Mesenchymal stem cell (in vitro differentiated cells and primary cell): ENCODE results near the gene CAMTA1.

Source experiments
- DNase-seq: peaks from one replicate; pipeline ENCODE4 v3.0.0-alpha.2; 2013
- H2AFZ ChIP-seq: one replicate; pipeline ENCODE4 v1.6.1; 2013; ENCODE audit warnings: low read depth, mild to moderate bottlenecking, control low read depth, inconsistent platforms, low read length, moderate library complexity
- H2AK5ac ChIP-seq: 2 replicates; pipeline ENCODE4 v1.6.1; 2013; ENCODE audit warnings: low read length, moderate library complexity, mild to moderate bottlenecking, inconsistent platforms; ENCODE audit not compliant: severe bottlenecking
- H2BK120ac ChIP-seq: one replicate; pipeline ENCODE4 v1.6.1; 2013; ENCODE audit warnings: low read depth, mild to moderate bottlenecking, inconsistent platforms, low read length, moderate library complexity
- H2BK12ac ChIP-seq, 2 experiments: one replicate each; pipeline ENCODE4 v1.6.1; 2013; ENCODE audit warnings: inconsistent platforms in 2 of 2, low read length in 2 of 2, mild to moderate bottlenecking in 2 of 2, moderate library complexity in 2 of 2, control low read depth in 1 of 2
- H2BK15ac ChIP-seq: one replicate; pipeline ENCODE4 v1.6.1; 2013; ENCODE audit warnings: mild to moderate bottlenecking, low read depth, inconsistent platforms; ENCODE audit not compliant: poor library complexity, severe bottlenecking
- H2BK5ac ChIP-seq: 2 replicates; pipeline ENCODE4 v1.6.1; 2013; ENCODE audit warnings: low read depth, mild to moderate bottlenecking, low read length, control low read depth, inconsistent platforms; ENCODE audit not compliant: poor library complexity, severe bottlenecking
- H3K14ac ChIP-seq, 2 experiments: one replicate each; pipeline ENCODE4 v1.6.1; 2013; ENCODE audit warnings: inconsistent platforms in 2 of 2, low read length in 2 of 2, control low read depth in 1 of 2, mild to moderate bottlenecking in 1 of 2, moderate library complexity in 1 of 2
- H3K18ac ChIP-seq, 2 experiments: one replicate each; pipeline ENCODE4 v1.6.1; 2013; ENCODE audit warnings: inconsistent platforms in 2 of 2, low read length in 2 of 2, control low read depth in 1 of 2, low read depth in 1 of 2, mild to moderate bottlenecking in 1 of 2
- H3K23ac ChIP-seq, 2 experiments: one replicate each; pipeline ENCODE4 v1.6.1; 2013; ENCODE audit warnings: inconsistent platforms in 2 of 2, low read length in 2 of 2, mild to moderate bottlenecking in 2 of 2, moderate library complexity in 2 of 2, control low read depth in 1 of 2
- H3K27ac ChIP-seq: 2 replicates; pipeline ENCODE4 v1.5.1; 2013; ENCODE audit warnings: mild to moderate bottlenecking, moderate library complexity, low read length, control low read depth, inconsistent platforms; ENCODE audit not compliant: poor library complexity, severe bottlenecking
- H3K27me3 ChIP-seq, 2 experiments: 2 replicates each; pipeline versions ENCODE4 v1.6.1 to v1.7.0; 2013; ENCODE audit warnings: low read length in 2 of 2, mild to moderate bottlenecking in 2 of 2, moderate library complexity in 2 of 2, control low read depth in 1 of 2, inconsistent platforms in 1 of 2; ENCODE audit not compliant: control insufficient read depth in 1 of 2, insufficient read depth in 1 of 2
- H3K36me3 ChIP-seq, 2 experiments: 2 replicates each; pipeline versions ENCODE4 v1.6.1 to v1.7.0; 2013; ENCODE audit warnings: low read length in 2 of 2, control low read depth in 1 of 2, inconsistent platforms in 1 of 2, low read depth in 1 of 2, mild to moderate bottlenecking in 1 of 2; ENCODE audit not compliant: insufficient read depth in 2 of 2, control insufficient read depth in 1 of 2
- H3K4ac ChIP-seq, 2 experiments: one replicate each; pipeline ENCODE4 v1.6.1; 2013; ENCODE audit warnings: inconsistent platforms in 2 of 2, low read length in 2 of 2, mild to moderate bottlenecking in 2 of 2, moderate library complexity in 2 of 2, control low read depth in 1 of 2, low read depth in 1 of 2
- H3K4me1 ChIP-seq: 2 replicates; pipeline ENCODE4 v1.6.1; 2013; ENCODE audit warnings: low read depth, low read length, control low read depth; ENCODE audit not compliant: control insufficient read depth, insufficient read depth
- H3K4me2 ChIP-seq: 2 replicates; pipeline ENCODE4 v1.6.1; 2013; ENCODE audit warnings: low read length, mild to moderate bottlenecking, inconsistent platforms; ENCODE audit not compliant: poor library complexity, severe bottlenecking
- H3K4me3 ChIP-seq, 2 experiments: 2 replicates each; pipeline versions ENCODE4 v1.5.1 to v1.7.0; 2013; ENCODE audit warnings: low read length in 2 of 2, mild to moderate bottlenecking in 2 of 2, control low read depth in 1 of 2, low read depth in 1 of 2; ENCODE audit not compliant: insufficient read depth in 1 of 2
- H3K79me1 ChIP-seq: replicated peaks from 2 replicates; pipeline ENCODE4 v1.6.1; 2013; ENCODE audit warnings: mild to moderate bottlenecking, control low read depth, low read length, inconsistent platforms; ENCODE audit not compliant: poor library complexity, severe bottlenecking
- H3K9ac ChIP-seq: 2 replicates; pipeline ENCODE4 v1.7.0; 2013; ENCODE audit warnings: mild to moderate bottlenecking, low read length, moderate library complexity
- H3K9me3 ChIP-seq: 2 replicates; pipeline ENCODE4 v1.7.0; 2013; ENCODE audit warnings: mild to moderate bottlenecking, low read length; ENCODE audit not compliant: control insufficient read depth
- H4K8ac ChIP-seq: one replicate; pipeline ENCODE4 v1.6.1; 2013; ENCODE audit warnings: inconsistent platforms, mild to moderate bottlenecking, low read length, moderate library complexity
- H4K91ac ChIP-seq: one replicate; pipeline ENCODE4 v1.6.1; 2013; ENCODE audit warnings: mild to moderate bottlenecking, low read length, inconsistent platforms
- WGBS: methylation state at CpG from one replicate; pipeline ENCODE4 v1.1.7; 2013; ENCODE audit warnings: mixed read lengths; 5-methylcytosine and 5-hydroxymethylcytosine counted together

CAMTA1 gene

GRCh38 chr1:6898974-6899539 lies 113.8 kb downstream of the CAMTA1 start:
- Histone ChIP-seq H4K91ac (no peak overlapping the region), H3K27me3 (no peaks in the 10 kb centered on the region), H3K23ac (no peak overlapping the region), H2BK12ac (no peak overlapping the region), H3K18ac (no peak overlapping the region), H3K4me1 (no peaks in the 10 kb centered on the region), H2AK5ac (no peak overlapping the region), H3K14ac (no peak overlapping the region), H3K9me3 (no peaks in the 10 kb centered on the region), H2BK15ac (no peak overlapping the region), H3K4me2 (no peak overlapping the region), H4K8ac (no peak overlapping the region), H3K36me3 (peaks cover 0 to 3% of the 10 kb centered on the region in 2 experiments), H2AFZ (no peak overlapping the region), H2BK120ac (no peak overlapping the region), H3K4ac (no peak overlapping the region), H3K79me1 (peaks cover 17% of the 10 kb centered on the region), H3K9ac (no peak overlapping the region), H2BK5ac (no peak overlapping the region), H3K4me3 (no peak overlapping the region), H3K27ac (no peak overlapping the region)
- WGBS: 97% methylated on average over 5 of the region's 7 CpGs
- peak; percentile 32 for DNase-seq

- peaks cover 17% of the 10 kb centered on the region for H3K79me1 ChIP-seq
- H2BK5ac ChIP-seq: no peak overlapping the region
- H3K9ac ChIP-seq: no peak overlapping the region
- no peak overlapping the region for H3K18ac ChIP-seq
- no peak overlapping the region for H2AK5ac ChIP-seq
- H3K4me2 ChIP-seq: no peak overlapping the region
- no peak overlapping the region for H4K8ac ChIP-seq
- no peaks in the 10 kb centered on the region for H3K4me1 ChIP-seq
- no peak overlapping the region for H3K4me3 ChIP-seq
- peaks cover 0 to 3% of the 10 kb centered on the region in 2 experiments for H3K36me3 ChIP-seq
- DNase-seq: no peak
- no peak overlapping the region for H3K27ac ChIP-seq
- no peak overlapping the region for H3K4ac ChIP-seq
- no peak overlapping the region for H2BK15ac ChIP-seq
- no peaks in the 10 kb centered on the region for H3K27me3 ChIP-seq
- no peak overlapping the region for H4K91ac ChIP-seq
- no peaks in the 10 kb centered on the region for H3K9me3 ChIP-seq
- H3K23ac ChIP-seq: no peak overlapping the region
- H3K14ac ChIP-seq: no peak overlapping the region
- WGBS: 94% methylated on average over 4 of the region's 4 CpGs
- no peak overlapping the region for H2BK12ac ChIP-seq
- no peak overlapping the region for H2AFZ ChIP-seq
- H2BK120ac ChIP-seq: no peak overlapping the region
Observed at GRCh38 chr1:6899621-6900020, 114.4 kb downstream of the CAMTA1 start.

- WGBS: 92% methylated on average over 2 of the region's 2 CpGs
- H4K8ac ChIP-seq: no peak overlapping the region
- no peak overlapping the region for H3K4me2 ChIP-seq
- H3K9ac ChIP-seq: no peak overlapping the region
- H3K4ac ChIP-seq: no peak overlapping the region
- no peak overlapping the region for H2BK15ac ChIP-seq
- H3K4me3 ChIP-seq: no peak overlapping the region
- no peak overlapping the region for H3K23ac ChIP-seq
- H3K9me3 ChIP-seq: no peaks in the 10 kb centered on the region
- H4K91ac ChIP-seq: no peak overlapping the region
- no peak overlapping the region for H2BK120ac ChIP-seq
- H3K27ac ChIP-seq: no peak overlapping the region
- no peaks in the 10 kb centered on the region for H3K27me3 ChIP-seq
- DNase-seq: no peak
- H2BK12ac ChIP-seq: no peak overlapping the region
- H3K4me1 ChIP-seq: peaks cover 2% of the 10 kb centered on the region
- H3K18ac ChIP-seq: no peak overlapping the region
- H3K36me3 ChIP-seq: peaks cover 0 to 3% of the 10 kb centered on the region in 2 experiments
- no peak overlapping the region for H2AFZ ChIP-seq
- peaks cover 3% of the 10 kb centered on the region for H3K79me1 ChIP-seq
- H3K14ac ChIP-seq: no peak overlapping the region
- H2BK5ac ChIP-seq: no peak overlapping the region
- no peak overlapping the region for H2AK5ac ChIP-seq
Observed at GRCh38 chr1:6902153-6902552, 116.9 kb downstream of the CAMTA1 start.

- Histone ChIP-seq H3K4me3 (no peak overlapping the region), H3K27ac (no peak overlapping the region), H2BK15ac (no peak overlapping the region), H3K4me2 (no peak overlapping the region), H3K4ac (no peak overlapping the region), H2BK12ac (no peak overlapping the region), H3K36me3 (peaks cover 0 to 3% of the 10 kb centered on the region in 2 experiments), H2AK5ac (no peak overlapping the region), H2AFZ (no peak overlapping the region), H3K9ac (no peak overlapping the region), H3K14ac (no peak overlapping the region), H2BK120ac (no peak overlapping the region), H4K8ac (no peak overlapping the region), H3K27me3 (peaks cover 0 to 11% of the 10 kb centered on the region in 2 experiments), H3K18ac (no peak overlapping the region), H3K4me1 (peaks cover 6% of the 10 kb centered on the region), H3K79me1 (no peaks in the 10 kb centered on the region), H3K23ac (no peak overlapping the region), H2BK5ac (no peak overlapping the region), H3K9me3 (no peaks in the 10 kb centered on the region), H4K91ac (no peak overlapping the region)
- DNase-seq: no peak
- 88% methylated on average over 17 of the region's 17 CpGs for WGBS
Observed at GRCh38 chr1:6904476-6905170, 119.4 kb downstream of the CAMTA1 start.
